SKM-1 treated with dmso at 0.1 percent for 144 hours (cell line): Measurements from ENCODE around the gene CSNK1G2.
"Not testable (repeated sequence)": the region's sequence is repeated elsewhere in the genome, so short reads cannot be mapped to it uniquely, and the experiment has no call there.

Source experiments
- DNase-seq: peaks from one replicate; lab custom pipeline; 2025; ENCODE audit not compliant: unreplicated experiment; lab: John Stamatoyannopoulos, UW

The CSNK1G2 gene

DNA sequence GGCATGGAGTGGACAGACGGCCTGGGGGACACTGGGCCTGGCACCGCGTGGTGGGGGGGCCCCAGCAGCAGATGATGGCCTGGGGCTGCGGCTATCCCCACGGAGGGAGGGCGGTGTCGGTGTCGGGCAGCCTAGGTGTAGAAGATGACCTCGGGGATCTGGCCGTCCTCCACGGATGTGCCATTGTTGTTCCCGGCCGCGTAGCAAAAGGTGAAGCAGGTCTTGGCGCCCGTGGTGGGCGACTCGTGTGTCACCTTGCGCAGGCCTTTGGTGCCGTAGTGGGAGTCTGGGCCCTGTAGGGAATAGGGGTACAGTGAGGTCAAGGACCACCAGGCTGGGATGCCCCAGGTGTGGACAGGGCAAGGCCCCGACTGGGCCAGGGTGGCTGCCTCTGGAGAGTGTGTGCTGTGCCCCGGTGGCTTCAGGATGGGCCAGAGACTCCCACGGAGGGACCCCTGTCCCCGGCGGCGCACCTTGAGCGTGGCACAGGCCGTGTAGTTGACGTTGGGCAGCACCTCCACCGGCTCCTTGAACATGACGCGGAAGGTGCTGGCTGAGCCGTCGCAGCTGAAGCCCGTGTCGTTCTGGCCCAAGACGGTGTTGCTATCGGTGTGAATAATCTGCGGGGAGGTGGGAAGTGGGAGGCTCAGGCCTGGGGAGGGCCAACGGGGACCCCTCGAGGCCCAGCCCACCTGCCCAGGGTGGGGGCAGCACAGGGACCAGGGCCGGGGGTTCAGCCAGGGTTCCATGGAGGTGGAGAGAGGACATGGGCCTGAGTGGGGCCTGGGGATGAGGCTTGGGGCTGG is 45.6 kb downstream of the CSNK1G2 start:
- no peak for DNase-seq

DNA sequence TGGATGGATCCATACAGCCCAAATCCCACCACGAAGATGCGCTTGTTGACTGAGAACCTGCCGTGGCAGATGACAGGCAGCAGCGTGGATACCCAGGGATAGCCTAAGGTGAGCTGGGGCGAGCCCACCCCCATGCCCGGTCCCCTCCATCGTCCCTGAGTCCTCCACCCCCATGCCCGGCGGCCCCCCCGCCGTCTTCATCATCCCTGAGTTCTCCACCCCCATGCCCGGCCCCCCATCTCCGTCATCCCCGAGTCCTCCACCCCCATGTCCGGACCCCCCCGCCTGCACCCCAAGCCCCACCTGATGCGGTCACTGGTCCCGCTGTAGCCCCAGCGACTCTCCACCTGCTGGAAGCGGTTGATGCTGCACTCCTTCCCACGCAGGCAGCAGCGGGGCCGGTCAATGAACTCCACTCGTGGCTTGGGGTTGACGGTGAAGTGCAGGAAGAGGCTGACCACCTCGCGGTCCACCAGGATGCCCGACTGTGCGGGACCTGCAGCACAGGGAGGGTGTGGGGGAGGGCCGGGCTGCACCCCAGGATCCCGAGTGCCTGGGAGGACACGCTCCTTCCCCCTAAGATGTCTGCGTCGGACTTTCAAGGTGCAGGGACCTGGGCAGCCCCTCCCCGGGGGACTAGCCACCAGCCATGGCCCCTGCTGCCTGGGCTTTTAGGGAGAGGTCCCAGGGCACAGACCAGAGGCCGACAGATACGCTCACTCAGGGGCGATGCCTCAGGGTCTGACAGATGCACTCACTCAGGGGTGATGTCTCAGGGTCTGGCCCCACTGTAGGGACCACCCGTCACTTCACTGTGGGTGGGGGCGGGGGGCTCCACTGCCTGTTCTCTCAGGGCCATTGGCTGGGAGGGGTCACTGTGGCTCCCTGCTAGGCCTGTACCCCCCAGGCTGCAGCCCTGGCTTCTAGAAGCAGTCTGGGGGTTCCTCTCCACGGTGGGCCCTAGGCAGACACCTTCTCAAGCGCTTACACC is 46.5 kb downstream of the CSNK1G2 start:
- no peak for DNase-seq

- not testable (repeated sequence) for DNase-seq
Measured at GRCh38 chr19:1988464-1988863, 47.5 kb downstream of the CSNK1G2 start.

- no peak for DNase-seq
Measured at GRCh38 chr19:1989513-1990229, 48.7 kb downstream of the CSNK1G2 start.

DNA sequence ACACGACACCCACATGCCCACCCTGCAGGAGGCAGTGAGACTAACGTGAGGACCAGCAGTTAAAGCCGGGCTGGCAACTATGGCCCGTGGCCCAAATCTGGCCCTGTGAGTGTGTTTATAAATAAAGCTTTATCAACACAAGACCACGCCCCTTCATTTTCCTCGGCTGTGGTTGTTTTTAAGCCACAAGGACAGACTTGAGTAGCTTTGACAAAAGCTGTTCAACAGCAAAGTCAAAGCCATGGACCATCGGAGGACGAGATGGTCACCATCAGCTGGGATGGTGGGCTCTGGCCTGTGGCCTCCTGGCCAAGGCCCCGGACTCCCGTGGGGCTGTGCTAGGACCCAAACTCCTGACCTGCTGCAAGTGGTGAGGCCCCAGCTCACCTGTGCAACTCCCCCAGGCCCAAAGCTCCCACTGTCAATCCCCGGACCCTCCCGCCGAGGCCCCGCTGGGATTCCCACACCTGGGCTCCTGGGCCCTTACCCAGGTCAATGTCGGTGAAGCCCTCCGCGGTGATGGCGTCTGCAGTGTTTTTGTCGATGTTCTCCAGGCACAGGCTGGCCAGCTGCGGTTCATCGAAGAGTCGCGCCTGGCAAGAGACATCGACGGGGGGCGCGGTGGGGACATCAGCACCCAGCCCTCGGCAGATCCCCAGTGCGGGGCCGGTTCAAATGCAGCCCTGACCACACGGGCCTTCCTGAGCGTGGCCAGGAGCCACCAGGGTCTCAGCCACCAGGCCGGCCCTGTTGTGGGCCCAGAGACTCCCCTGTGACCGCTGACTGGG is 49.5 kb downstream of the CSNK1G2 start:
- no peak for DNase-seq

DNA sequence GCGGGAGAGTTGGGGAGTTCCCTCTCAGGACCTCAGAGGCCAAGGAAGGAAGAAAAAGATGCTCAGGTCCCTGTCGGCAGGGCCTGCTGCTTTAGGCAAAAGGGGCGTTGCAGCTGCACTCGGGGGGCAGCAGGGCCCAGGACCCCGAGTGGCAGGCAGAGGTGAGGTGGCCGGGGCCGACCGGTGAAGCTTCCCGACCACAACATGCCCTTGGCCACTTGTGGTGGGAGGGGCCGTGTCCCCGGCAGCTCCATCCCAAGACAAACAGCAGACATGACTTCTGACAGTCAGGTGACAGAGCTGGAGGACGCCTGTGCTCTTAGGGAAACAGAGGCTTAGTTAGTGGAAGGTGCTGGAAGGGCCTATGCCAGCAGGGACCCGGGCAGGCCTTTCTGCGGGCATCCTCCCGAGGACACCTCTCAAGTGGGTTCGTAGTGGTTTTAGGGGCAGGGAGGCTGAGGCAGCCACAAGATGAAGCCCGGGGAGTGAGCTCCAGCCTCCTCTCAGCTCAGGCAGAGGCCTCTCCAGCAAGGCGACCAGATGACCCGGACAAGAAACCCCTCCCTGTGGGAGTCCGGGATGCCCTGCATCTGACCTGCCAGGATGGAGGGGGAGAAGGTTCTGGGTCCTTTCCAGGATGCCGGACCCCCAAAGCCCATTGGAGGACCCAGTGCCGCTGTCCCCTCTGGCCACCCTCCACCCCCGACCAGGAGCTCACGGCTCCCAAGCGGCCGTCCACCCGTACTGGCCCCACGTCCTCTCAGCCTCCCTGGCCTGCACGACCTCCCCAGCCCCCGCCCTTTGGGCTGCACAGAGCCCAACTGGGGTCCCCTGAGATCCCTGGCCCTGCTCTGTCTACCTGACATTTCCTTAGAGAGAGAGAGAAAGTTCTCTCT is 50.3 kb downstream of the CSNK1G2 start:
- no peak for DNase-seq

- no peak for DNase-seq
Measured at GRCh38 chr19:1992759-1993260, 51.8 kb downstream of the CSNK1G2 start.

DNA sequence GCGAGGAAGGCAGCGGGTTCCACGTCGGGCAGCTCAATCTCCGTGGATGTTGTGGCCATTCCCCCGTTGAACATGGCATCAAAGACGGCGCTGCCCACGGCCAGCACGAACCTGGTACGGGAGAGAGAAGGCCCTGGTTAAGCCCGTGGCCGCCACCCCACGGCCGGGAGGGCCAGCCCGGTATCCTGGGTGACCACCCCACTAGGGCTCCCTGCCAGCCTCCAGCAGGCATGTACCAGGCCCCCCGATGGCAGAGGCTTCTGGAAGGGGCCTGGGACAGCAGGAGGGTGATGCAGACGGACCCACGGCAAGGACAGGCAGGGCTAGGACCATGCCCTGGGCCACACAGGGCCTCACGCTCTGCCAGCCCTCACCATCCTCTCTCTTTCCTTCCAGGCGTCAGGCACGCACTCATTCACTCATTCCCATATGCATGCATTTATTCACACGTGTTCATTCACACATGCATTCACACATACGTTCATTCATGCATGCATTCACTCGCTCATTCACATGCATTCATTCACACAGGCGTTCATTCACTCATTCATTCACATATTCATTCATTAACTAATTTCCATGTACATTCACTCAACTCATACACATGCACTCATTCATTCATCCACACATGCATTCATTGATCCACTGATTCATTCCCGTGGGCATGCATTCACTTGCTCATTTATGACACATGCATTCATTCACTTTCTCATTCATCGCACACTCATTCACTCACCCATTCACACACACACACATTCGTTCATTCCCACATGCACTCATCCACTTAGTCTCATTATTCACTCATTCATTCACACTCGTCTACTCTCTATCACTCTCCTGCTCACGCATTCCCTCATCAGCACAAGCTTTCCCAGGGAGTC is 56.6 kb downstream of the CSNK1G2 start:
- no peak for DNase-seq

GRCh38 chr19:1998712-1999708 is 58.0 kb downstream of the CSNK1G2 start:
- DNase-seq, result no peak

DNA sequence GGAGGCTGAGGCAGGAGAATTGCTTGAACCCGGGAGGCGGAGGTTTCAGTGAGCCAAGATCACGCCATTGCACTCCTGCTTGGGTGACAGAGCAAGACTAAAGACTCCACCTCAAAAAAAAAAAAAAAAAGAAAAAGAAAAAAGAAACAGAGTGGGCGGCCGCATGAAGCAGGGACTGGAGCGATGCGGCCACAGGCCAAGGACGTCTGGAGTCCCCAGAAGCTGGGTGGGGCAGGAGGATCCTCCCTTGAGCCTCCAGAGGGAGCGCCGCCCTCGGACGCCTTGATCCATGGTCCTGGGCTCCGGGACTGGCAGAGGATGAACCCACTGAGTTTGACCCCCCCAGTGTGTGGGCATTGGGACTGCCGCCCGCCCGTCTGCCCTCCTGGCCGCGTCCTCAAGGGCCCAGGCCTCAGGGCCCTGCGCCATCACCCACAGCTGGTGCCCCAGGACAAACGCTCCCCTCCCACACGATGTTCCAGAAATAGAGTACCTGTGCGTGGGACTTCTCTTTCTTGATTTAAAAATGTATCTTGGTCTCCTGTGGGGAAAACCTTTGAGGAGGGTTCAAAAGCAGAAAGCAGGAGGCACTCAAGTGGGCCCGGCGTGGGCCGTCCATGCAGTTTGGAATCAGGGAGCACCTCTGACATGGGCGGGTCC is 59.0 kb downstream of the CSNK1G2 start:
- no peak for DNase-seq

GRCh38 chr19:2003874-2004273 is 62.9 kb downstream of the CSNK1G2 start:
- no peak for DNase-seq

- no peak for DNase-seq
Measured at GRCh38 chr19:2010135-2010668, 69.2 kb downstream of the CSNK1G2 start.

GRCh38 chr19:2011169-2011568 is 70.2 kb downstream of the CSNK1G2 start:
- DNase-seq, result no peak

DNA sequence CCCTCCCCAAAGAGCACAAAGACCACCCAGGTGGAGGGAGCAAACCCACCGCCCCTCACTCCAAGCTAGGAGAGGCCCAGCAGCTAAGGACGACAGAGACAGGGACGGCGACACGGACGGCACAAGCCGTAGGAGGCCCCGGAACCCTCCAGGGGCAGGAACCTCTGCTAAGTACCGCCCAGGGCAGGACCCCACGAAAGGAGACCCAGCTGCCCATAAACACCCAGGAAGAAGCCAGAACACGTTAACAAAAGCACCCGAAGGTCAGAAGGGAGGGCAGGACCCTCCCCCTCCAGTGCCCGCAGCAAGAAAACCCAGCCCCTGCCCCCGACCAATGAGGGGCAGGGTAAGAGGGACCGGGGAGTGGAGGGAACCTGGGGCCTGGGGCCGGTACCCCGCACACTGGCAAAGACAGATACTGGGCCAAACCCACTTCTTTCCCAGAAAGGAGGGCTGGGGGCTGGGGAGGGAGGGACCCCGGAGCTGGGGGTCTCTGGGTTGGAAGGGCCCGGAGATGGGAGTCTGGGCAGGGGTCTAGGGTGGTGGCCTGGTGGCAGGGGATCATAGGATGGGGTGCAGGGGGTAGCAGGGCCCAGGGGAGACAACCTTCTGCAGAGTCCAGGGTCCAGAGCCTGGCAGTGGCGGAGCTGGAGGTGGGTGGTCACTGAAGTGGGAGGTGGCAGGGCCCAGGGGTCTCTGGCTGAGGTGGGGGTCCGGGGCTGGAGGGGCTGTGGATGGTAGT is 72.1 kb downstream of the CSNK1G2 start:
- no peak for DNase-seq

- DNase-seq, result no peak
Measured at GRCh38 chr19:2013683-2013961, 72.7 kb downstream of the CSNK1G2 start.

GRCh38 chr19:2014131-2014571 is 73.2 kb downstream of the CSNK1G2 start:
- DNase-seq, result no peak
